Smooth muscle cell (in vitro differentiated cells): ENCODE measurements around the gene PAFAH2. TPM values are rescaled to one million over a fixed set of nuclear protein-coding genes. Genes with fewer than 3 reads are reported as not detected.

Experiments used
- DNase-seq: peaks from one replicate; lab custom pipeline; 2025; ENCODE audit not compliant: unreplicated experiment; lab: John Stamatoyannopoulos, UW
- H2AFZ ChIP-seq: fragments of 200-600 bp; sonication (generic); 2 replicates; pipeline ENCODE4 v1.6.0; 2016; ENCODE audit warnings: antibody characterized with exemption, low read depth, mild to moderate bottlenecking
- H3F3A ChIP-seq: fragments of 200-600 bp; sonication (generic); 2 replicates; pipeline ENCODE4 v1.6.0; 2017; ENCODE audit warnings: antibody characterized with exemption, low read depth
- H3K27ac ChIP-seq: fragments of 200-600 bp; sonication (generic); 2 replicates; pipeline ENCODE4 v1.5.1; 2016; ENCODE audit warnings: low read depth, mild to moderate bottlenecking
- H3K27me3 ChIP-seq: fragments of 200-600 bp; sonication (generic); 2 replicates; pipeline ENCODE4 v1.6.1; 2016; ENCODE audit warnings: low read depth, mild to moderate bottlenecking
- H3K36me3 ChIP-seq: fragments of 200-600 bp; sonication (generic); 2 replicates; pipeline ENCODE4 v1.5.1; 2016; ENCODE audit warnings: low read depth
- H3K4me1 ChIP-seq: fragments of 200-600 bp; sonication (generic); 2 replicates; pipeline ENCODE4 v1.5.1; 2016; ENCODE audit warnings: low read depth
- H3K4me2 ChIP-seq: fragments of 200-600 bp; sonication (generic); 2 replicates; pipeline ENCODE4 v1.6.0; 2016; ENCODE audit warnings: mild to moderate bottlenecking
- H3K4me3 ChIP-seq: fragments of 200-600 bp; sonication (generic); 2 replicates; pipeline ENCODE4 v1.5.1; 2016; ENCODE audit warnings: mild to moderate bottlenecking
- H3K79me2 ChIP-seq: fragments of 200-600 bp; sonication (generic); 2 replicates; pipeline ENCODE4 v1.6.0; 2016; ENCODE audit warnings: low read depth, mild to moderate bottlenecking
- H3K9ac ChIP-seq: fragments of 200-600 bp; sonication (generic); 2 replicates; pipeline ENCODE4 v1.6.0; 2016; ENCODE audit warnings: low read depth
- H3K9me3 ChIP-seq: fragments of 200-600 bp; sonication (generic); replicated peaks from 2 replicates; pipeline ENCODE4 v1.5.1; 2016; ENCODE audit warnings: low read depth
- H4K20me1 ChIP-seq: fragments of 200-600 bp; sonication (generic); 2 replicates; pipeline ENCODE4 v1.6.0; 2016; ENCODE audit warnings: low read depth
- CTCF ChIP-seq: fragments of 200-600 bp; sonication (generic); IDR thresholded peaks from 2 replicates; pipeline ENCODE4 v1.5.1; 2017; ENCODE audit warnings: borderline replicate concordance, mild to moderate bottlenecking, antibody characterized with exemption; ENCODE audit not compliant: insufficient read depth, poor library complexity, severe bottlenecking
- WGBS: methylation state at CpG from one replicate; pipeline ENCODE4 v1.1.7; 2016; ENCODE audit warnings: low lambda C conversion rate; 5-methylcytosine and 5-hydroxymethylcytosine counted together
- polyA plus RNA-seq: library from polyadenylated mRNA; unstranded; fragments of >200 nt; fragmentation: Nextera tagmentation; extraction: Ambion mirVana; gene quantifications from 2 replicates; pipeline ENCODE4 v1.2.1, GENCODE V29; 2016
- total RNA-seq: library from RNA; depleted of rRNA; stranded (reverse); fragments of >200 nt; gene quantifications from 2 replicates; pipeline ENCODE4 v1.2.3, GENCODE V29; 2014

PAFAH2 gene
- total and polyA plus RNA-seq, 2 experiments from 2014 or later: 9.4 to 9.6 TPM

GRCh38 chr1:25979210-25979609, 18.7 kb downstream of the PAFAH2 start:
- WGBS: 91% methylated on average over 7 of the region's 7 CpGs
- no peaks in the 10 kb centered on the region for H3K4me1 ChIP-seq
- TF ChIP-seq CTCF: no peak
- no peaks in the 10 kb centered on the region for H3K9me3 ChIP-seq
- H3F3A ChIP-seq: no peaks in the 10 kb centered on the region
- H3K4me2 ChIP-seq: no peak overlapping the region
- H3K79me2 ChIP-seq: no peaks in the 10 kb centered on the region
- H3K9ac ChIP-seq: no peak overlapping the region
- H3K4me3 ChIP-seq: no peak overlapping the region
- no peak for DNase-seq
- H3K36me3 ChIP-seq: no peaks in the 10 kb centered on the region
- no peak overlapping the region for H3K27ac ChIP-seq
- H2AFZ ChIP-seq: no peak overlapping the region
- H3K27me3 ChIP-seq: no peaks in the 10 kb centered on the region
- H4K20me1 ChIP-seq: no peaks in the 10 kb centered on the region

GRCh38 chr1:25978403-25978802, 19.5 kb downstream of the PAFAH2 start:
- no peaks in the 10 kb centered on the region for H3K9me3 ChIP-seq
- H3K4me2 ChIP-seq: no peak overlapping the region
- H3K4me1 ChIP-seq: no peaks in the 10 kb centered on the region
- TF ChIP-seq CTCF: no peak
- DNase-seq: no peak
- WGBS: 88% methylated on average over 2 of the region's 2 CpGs
- no peaks in the 10 kb centered on the region for H3K27me3 ChIP-seq
- no peaks in the 10 kb centered on the region for H4K20me1 ChIP-seq
- no peak overlapping the region for H3K27ac ChIP-seq
- H3K9ac ChIP-seq: no peak overlapping the region
- H3K36me3 ChIP-seq: no peaks in the 10 kb centered on the region
- no peak overlapping the region for H2AFZ ChIP-seq
- no peaks in the 10 kb centered on the region for H3K79me2 ChIP-seq
- H3K4me3 ChIP-seq: no peak overlapping the region
- no peaks in the 10 kb centered on the region for H3F3A ChIP-seq

- no peak overlapping the region for H3K4me2 ChIP-seq
These were observed 20.1 kb downstream of the PAFAH2 start for GRCh38 chr1:25977801-25978200.

More at GRCh38 chr1:25977801-25978200, 20.1 kb downstream of the PAFAH2 start:
- Histone ChIP-seq H3K36me3 (no peaks in the 10 kb centered on the region), H4K20me1 (no peaks in the 10 kb centered on the region), H3K27ac (no peak overlapping the region), H3K9me3 (no peaks in the 10 kb centered on the region), H2AFZ (no peak overlapping the region), H3F3A (no peaks in the 10 kb centered on the region), H3K4me1 (no peaks in the 10 kb centered on the region), H3K27me3 (no peaks in the 10 kb centered on the region), H3K4me3 (no peak overlapping the region), H3K79me2 (no peaks in the 10 kb centered on the region), H3K9ac (no peak overlapping the region)
- WGBS: 97% methylated on average over 5 of the region's 5 CpGs
- TF ChIP-seq CTCF: no peak
- DNase-seq: no peak
